ENCODE measurements around the gene RGS4. TPM values are rescaled to one million over a fixed set of nuclear protein-coding genes. Genes with fewer than 3 reads are reported as not detected.

RGS4 gene
- total and polyA plus RNA-seq, 2 experiments from 2014 or later = 0.32 to 0.38 TPM

DNA sequence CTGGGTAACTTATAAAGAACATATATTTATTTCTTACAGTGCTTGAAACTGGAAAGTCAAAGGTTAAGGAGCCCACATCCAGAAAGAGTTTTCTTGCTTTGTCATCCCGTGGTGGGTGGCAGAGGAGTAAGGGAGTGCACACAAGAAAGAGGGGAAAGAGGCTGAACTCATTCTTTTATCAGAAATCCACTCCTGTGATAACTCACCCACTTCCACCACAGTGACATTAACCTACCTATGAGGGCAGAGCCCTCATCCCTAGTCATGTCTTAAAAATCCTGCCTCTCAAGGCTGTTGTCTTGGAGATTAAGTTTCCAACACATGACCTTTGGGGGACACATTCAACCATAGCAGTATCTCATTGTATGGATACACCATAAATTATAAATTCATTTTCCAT, 32.5 kb upstream of the RGS4 start:
- DNase-seq (ENCODE audit: low spot score) = no peak
- Histone ChIP-seq H3K79me2 (replicated peaks; ENCODE audit: insufficient read depth) (no peaks in the 10 kb centered on the region), H3K9me2 (ENCODE audit: insufficient read depth) (no peaks in the 10 kb centered on the region; the same call in 1 of the 2 replicates), H3K4me3 (no peak overlapping the region), H3K4me1 (ENCODE audit: insufficient read depth) (no peaks in the 10 kb centered on the region), H3F3A (replicated peaks; ENCODE audit: low read depth) (no peaks in the 10 kb centered on the region), H2AFZ (no peak overlapping the region), H3K27ac (ENCODE audit: low read depth) (no peak overlapping the region), H3K36me3 (ENCODE audit: insufficient read depth) (no peaks in the 10 kb centered on the region), H3K4me2 (no peak overlapping the region), H3K27me3 (ENCODE audit: insufficient read depth) (no peaks in the 10 kb centered on the region), H4K20me1 (replicated peaks; ENCODE audit: insufficient read depth) (no peaks in the 10 kb centered on the region)
- H3K9me3 Mint-ChIP-seq = no peaks in the 10 kb centered on the region
- H3K36me3 Mint-ChIP-seq (ENCODE audit: low read depth) = no peaks in the 10 kb centered on the region
- no peak overlapping the region for H3K27ac Mint-ChIP-seq
- no peaks in the 10 kb centered on the region for H3K27me3 Mint-ChIP-seq (ENCODE audit: insufficient read depth, low read depth, poor library complexity)
- H3K4me1 Mint-ChIP-seq = no peaks in the 10 kb centered on the region
- TF ChIP-seq ZNF331 (CRISPR knock-in tag; IDR thresholded peaks at IDR 0.05; ENCODE audit: low read depth) (no peak), EZH2 (IDR thresholded peaks at IDR 0.05; ENCODE audit: low read depth, unreplicated experiment) (no peak), STAT1 (IDR thresholded peaks at IDR 0.05; ENCODE audit: unreplicated experiment) (no peak), POLR2AphosphoS5 (IDR thresholded peaks at IDR 0.05; ENCODE audit: low read depth) (no peak), JUNB (IDR thresholded peaks at IDR 0.05; ENCODE audit: unreplicated experiment) (no peak)
- TF ChIP-seq, protein P1, sequence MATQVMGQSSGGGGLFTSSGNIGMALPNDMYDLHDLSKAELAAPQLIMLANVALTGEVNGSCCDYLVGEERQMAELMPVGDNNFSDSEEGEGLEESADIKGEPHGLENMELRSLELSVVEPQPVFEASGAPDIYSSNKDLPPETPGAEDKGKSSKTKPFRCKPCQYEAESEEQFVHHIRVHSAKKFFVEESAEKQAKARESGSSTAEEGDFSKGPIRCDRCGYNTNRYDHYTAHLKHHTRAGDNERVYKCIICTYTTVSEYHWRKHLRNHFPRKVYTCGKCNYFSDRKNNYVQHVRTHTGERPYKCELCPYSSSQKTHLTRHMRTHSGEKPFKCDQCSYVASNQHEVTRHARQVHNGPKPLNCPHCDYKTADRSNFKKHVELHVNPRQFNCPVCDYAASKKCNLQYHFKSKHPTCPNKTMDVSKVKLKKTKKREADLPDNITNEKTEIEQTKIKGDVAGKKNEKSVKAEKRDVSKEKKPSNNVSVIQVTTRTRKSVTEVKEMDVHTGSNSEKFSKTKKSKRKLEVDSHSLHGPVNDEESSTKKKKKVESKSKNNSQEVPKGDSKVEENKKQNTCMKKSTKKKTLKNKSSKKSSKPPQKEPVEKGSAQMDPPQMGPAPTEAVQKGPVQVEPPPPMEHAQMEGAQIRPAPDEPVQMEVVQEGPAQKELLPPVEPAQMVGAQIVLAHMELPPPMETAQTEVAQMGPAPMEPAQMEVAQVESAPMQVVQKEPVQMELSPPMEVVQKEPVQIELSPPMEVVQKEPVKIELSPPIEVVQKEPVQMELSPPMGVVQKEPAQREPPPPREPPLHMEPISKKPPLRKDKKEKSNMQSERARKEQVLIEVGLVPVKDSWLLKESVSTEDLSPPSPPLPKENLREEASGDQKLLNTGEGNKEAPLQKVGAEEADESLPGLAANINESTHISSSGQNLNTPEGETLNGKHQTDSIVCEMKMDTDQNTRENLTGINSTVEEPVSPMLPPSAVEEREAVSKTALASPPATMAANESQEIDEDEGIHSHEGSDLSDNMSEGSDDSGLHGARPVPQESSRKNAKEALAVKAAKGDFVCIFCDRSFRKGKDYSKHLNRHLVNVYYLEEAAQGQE (IDR thresholded peaks at IDR 0.05; ENCODE audit: unreplicated experiment) = no peak
- TF ChIP-seq, protein P2, sequence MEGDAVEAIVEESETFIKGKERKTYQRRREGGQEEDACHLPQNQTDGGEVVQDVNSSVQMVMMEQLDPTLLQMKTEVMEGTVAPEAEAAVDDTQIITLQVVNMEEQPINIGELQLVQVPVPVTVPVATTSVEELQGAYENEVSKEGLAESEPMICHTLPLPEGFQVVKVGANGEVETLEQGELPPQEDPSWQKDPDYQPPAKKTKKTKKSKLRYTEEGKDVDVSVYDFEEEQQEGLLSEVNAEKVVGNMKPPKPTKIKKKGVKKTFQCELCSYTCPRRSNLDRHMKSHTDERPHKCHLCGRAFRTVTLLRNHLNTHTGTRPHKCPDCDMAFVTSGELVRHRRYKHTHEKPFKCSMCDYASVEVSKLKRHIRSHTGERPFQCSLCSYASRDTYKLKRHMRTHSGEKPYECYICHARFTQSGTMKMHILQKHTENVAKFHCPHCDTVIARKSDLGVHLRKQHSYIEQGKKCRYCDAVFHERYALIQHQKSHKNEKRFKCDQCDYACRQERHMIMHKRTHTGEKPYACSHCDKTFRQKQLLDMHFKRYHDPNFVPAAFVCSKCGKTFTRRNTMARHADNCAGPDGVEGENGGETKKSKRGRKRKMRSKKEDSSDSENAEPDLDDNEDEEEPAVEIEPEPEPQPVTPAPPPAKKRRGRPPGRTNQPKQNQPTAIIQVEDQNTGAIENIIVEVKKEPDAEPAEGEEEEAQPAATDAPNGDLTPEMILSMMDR (conservative IDR thresholded peaks at IDR 0.05; ENCODE audit: low read depth in 2 of 2) = no peak
- TF ChIP-seq, protein P3, sequence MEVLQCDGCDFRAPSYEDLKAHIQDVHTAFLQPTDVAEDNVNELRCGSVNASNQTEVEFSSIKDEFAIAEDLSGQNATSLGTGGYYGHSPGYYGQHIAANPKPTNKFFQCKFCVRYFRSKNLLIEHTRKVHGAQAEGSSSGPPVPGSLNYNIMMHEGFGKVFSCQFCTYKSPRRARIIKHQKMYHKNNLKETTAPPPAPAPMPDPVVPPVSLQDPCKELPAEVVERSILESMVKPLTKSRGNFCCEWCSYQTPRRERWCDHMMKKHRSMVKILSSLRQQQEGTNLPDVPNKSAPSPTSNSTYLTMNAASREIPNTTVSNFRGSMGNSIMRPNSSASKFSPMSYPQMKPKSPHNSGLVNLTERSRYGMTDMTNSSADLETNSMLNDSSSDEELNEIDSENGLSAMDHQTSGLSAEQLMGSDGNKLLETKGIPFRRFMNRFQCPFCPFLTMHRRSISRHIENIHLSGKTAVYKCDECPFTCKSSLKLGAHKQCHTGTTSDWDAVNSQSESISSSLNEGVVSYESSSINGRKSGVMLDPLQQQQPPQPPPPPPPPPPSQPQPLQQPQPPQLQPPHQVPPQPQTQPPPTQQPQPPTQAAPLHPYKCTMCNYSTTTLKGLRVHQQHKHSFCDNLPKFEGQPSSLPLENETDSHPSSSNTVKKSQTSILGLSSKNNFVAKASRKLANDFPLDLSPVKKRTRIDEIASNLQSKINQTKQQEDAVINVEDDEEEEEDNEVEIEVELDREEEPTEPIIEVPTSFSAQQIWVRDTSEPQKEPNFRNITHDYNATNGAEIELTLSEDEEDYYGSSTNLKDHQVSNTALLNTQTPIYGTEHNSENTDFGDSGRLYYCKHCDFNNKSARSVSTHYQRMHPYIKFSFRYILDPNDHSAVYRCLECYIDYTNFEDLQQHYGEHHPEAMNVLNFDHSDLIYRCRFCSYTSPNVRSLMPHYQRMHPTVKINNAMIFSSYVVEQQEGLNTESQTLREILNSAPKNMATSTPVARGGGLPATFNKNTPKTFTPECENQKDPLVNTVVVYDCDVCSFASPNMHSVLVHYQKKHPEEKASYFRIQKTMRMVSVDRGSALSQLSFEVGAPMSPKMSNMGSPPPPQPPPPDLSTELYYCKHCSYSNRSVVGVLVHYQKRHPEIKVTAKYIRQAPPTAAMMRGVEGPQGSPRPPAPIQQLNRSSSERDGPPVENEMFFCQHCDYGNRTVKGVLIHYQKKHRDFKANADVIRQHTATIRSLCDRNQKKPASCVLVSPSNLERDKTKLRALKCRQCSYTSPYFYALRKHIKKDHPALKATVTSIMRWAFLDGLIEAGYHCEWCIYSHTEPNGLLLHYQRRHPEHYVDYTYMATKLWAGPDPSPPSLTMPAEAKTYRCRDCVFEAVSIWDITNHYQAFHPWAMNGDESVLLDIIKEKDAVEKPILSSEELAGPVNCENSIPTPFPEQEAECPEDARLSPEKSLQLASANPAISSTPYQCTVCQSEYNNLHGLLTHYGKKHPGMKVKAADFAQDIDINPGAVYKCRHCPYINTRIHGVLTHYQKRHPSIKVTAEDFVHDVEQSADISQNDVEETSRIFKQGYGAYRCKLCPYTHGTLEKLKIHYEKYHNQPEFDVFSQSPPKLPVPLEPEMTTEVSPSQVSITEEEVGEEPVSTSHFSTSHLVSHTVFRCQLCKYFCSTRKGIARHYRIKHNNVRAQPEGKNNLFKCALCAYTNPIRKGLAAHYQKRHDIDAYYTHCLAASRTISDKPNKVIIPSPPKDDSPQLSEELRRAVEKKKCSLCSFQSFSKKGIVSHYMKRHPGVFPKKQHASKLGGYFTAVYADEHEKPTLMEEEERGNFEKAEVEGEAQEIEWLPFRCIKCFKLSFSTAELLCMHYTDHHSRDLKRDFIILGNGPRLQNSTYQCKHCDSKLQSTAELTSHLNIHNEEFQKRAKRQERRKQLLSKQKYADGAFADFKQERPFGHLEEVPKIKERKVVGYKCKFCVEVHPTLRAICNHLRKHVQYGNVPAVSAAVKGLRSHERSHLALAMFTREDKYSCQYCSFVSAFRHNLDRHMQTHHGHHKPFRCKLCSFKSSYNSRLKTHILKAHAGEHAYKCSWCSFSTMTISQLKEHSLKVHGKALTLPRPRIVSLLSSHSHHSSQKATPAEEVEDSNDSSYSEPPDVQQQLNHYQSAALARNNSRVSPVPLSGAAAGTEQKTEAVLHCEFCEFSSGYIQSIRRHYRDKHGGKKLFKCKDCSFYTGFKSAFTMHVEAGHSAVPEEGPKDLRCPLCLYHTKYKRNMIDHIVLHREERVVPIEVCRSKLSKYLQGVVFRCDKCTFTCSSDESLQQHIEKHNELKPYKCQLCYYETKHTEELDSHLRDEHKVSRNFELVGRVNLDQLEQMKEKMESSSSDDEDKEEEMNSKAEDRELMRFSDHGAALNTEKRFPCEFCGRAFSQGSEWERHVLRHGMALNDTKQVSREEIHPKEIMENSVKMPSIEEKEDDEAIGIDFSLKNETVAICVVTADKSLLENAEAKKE (CRISPR knock-in tag; IDR thresholded peaks at IDR 0.05) = no peak
- ATAC-seq = no peak
- H3K4me3 Mint-ChIP-seq = no peak overlapping the region

Measured in GM23338 (cell line).